AG09309 (cell line): ENCODE measurements around the gene BMP10.

Experiments used
- DNase-seq: peaks from one replicate; pipeline ENCODE4 v3.0.0-alpha.2; 2010; ENCODE audit warnings: low read depth
- H3K4me3 ChIP-seq: 2 replicates; pipeline ENCODE4 v1.5.1; 2011; ENCODE audit warnings: mild to moderate bottlenecking, low read depth, low read length, moderate library complexity; ENCODE audit not compliant: control insufficient read depth
- CTCF ChIP-seq: IDR thresholded peaks from 2 replicates; pipeline ENCODE4 v1.5.1; 2011; ENCODE audit warnings: mild to moderate bottlenecking, low read depth, low read length, inconsistent platforms; ENCODE audit not compliant: insufficient read depth, control insufficient read depth; ENCODE audit errors: missing control alignments

The BMP10 gene

GRCh38 chr2:68871159-68871764 lies at the start of gene BMP10:
Gene BMP10 (minus strand): TSS chr2:68871397. CDS start chr2:68871358, 39 bp downstream.
- TF ChIP-seq CTCF, result no peak
- DNase-seq, result no peak
- H3K4me3 ChIP-seq, result no peak within 1 kb of the TSS

GRCh38 chr2:68920481-68921170 lies 49.4 kb upstream of the BMP10 start:
- no peak for DNase-seq
- no peak overlapping the region for H3K4me3 ChIP-seq
- TF ChIP-seq CTCF, result no peak

- H3K4me3 ChIP-seq, result no peak overlapping the region
- TF ChIP-seq CTCF, result no peak
- no peak for DNase-seq
Observed at GRCh38 chr2:68918497-68918896, 47.3 kb upstream of the BMP10 start.

- no peak overlapping the region for H3K4me3 ChIP-seq
- no peak for DNase-seq
- TF ChIP-seq CTCF, result no peak
Observed at GRCh38 chr2:68917034-68917718, 46.0 kb upstream of the BMP10 start.

- no peak for TF ChIP-seq CTCF
- DNase-seq, result no peak
- H3K4me3 ChIP-seq, result no peak overlapping the region
Observed at GRCh38 chr2:68916226-68916625, 45.0 kb upstream of the BMP10 start.

GRCh38 chr2:68915393-68915792 lies 44.2 kb upstream of the BMP10 start:
- DNase-seq, result no peak
- no peak for TF ChIP-seq CTCF
- no peak overlapping the region for H3K4me3 ChIP-seq
